ENCODE measurements around the gene PRSS33.

GRCh38 chr16:2761886-2762583 lies 25.3 kb downstream of the PRSS33 start:
- TF ChIP-seq CTCF (IDR thresholded peaks at IDR 0.05) = no peak
- no peak for TF ChIP-seq POLR2A (IDR thresholded peaks at IDR 0.05)
